ENCODE data around the gene DGKB. TPM values are rescaled to one million over a fixed set of nuclear protein-coding genes. Genes with fewer than 3 reads are reported as not detected.

The DGKB gene
- total RNA-seq, 1 experiment from 2014 or later = not detected

- TF ChIP-seq TCF7L2 (IDR thresholded peaks at IDR 0.05; ENCODE audit: low read depth, low read length) (no peak), POLR2AphosphoS5 (IDR thresholded peaks at IDR 0.05; ENCODE audit: low read depth, low read length) (no peak), SIN3A (IDR thresholded peaks at IDR 0.05; ENCODE audit: borderline replicate concordance, insufficient read depth, low read depth, low read length) (no peak), CTCF (IDR thresholded peaks at IDR 0.05) (no peak)
- intact Hi-C loops (cut with micrococcal nuclease; ENCODE audit: unreplicated experiment) = no loop called here
- Histone ChIP-seq H3K27ac (ENCODE audit: low read length) (no peak overlapping the region), H3K9me3 (ENCODE audit: control insufficient read depth, insufficient read depth, low read depth, low read length) (no peaks in the 10 kb centered on the region; the same call in 1 of the 2 replicates), H3K4me1 (ENCODE audit: control insufficient read depth, insufficient read depth, low read length) (no peaks in the 10 kb centered on the region), H3K4me3 (ENCODE audit: low read depth in 2 of 2, low read length in 2 of 2) (no peak overlapping the region), H3K36me3 (ENCODE audit: control insufficient read depth, insufficient read depth, low read length) (no peaks in the 10 kb centered on the region), H3K27me3 (ENCODE audit: control insufficient read depth, insufficient read depth, low read length) (no peaks in the 10 kb centered on the region)
- ChIA-PET POLR2A (no interaction called here), CTCF (no interaction called here)
- DNase-seq (ENCODE audit: low read depth, low spot score) (no peak), ATAC-seq (no peak)
- no TSS peak for BruUV-seq (replicated peaks)
- in situ Hi-C loops (cut with HindIII; ENCODE audit: low pct_unique_long_range_greater_than_20kb, low sequenced_read_pairs) = no loop called here
Observed at GRCh38 chr7:14754631-14755030, 147.9 kb downstream of the DGKB start.

GRCh38 chr7:14752301-14752700 lies 150.2 kb downstream of the DGKB start:
- DNase-seq (ENCODE audit: low read depth, low spot score) (no peak), ATAC-seq (no peak)
- no peak overlapping the region for H3K27ac ChIP-seq (ENCODE audit: low read length)
- ChIA-PET CTCF (no interaction called here), POLR2A (no interaction called here)
- no peaks in the 10 kb centered on the region; the same call in 1 of the 2 replicates for H3K9me3 ChIP-seq (ENCODE audit: control insufficient read depth, insufficient read depth, low read depth, low read length)
- no peak for TF ChIP-seq REST (IDR thresholded peaks at IDR 0.05; ENCODE audit: insufficient read depth in 1 of 2, low read depth in 2 of 2, low read length in 1 of 2)
- TF ChIP-seq TCF7L2 (IDR thresholded peaks at IDR 0.05; ENCODE audit: low read depth, low read length) = no peak
- no peak for TF ChIP-seq CTCF (IDR thresholded peaks at IDR 0.05)
- no peak for TF ChIP-seq SIN3A (IDR thresholded peaks at IDR 0.05; ENCODE audit: borderline replicate concordance, insufficient read depth, low read depth, low read length)
- no peak for TF ChIP-seq POLR2AphosphoS5 (IDR thresholded peaks at IDR 0.05; ENCODE audit: low read depth, low read length)
- H3K4me1 ChIP-seq (ENCODE audit: control insufficient read depth, insufficient read depth, low read length) = no peaks in the 10 kb centered on the region
- H3K27me3 ChIP-seq (ENCODE audit: control insufficient read depth, insufficient read depth, low read length) = no peaks in the 10 kb centered on the region
- in situ Hi-C loops (cut with HindIII; ENCODE audit: low pct_unique_long_range_greater_than_20kb, low sequenced_read_pairs) = no loop called here
- H3K36me3 ChIP-seq (ENCODE audit: control insufficient read depth, insufficient read depth, low read length) = no peaks in the 10 kb centered on the region
- intact Hi-C loops (cut with micrococcal nuclease; ENCODE audit: unreplicated experiment) = no loop called here
- H3K4me3 ChIP-seq (ENCODE audit: low read depth in 2 of 2, low read length in 2 of 2) = no peak overlapping the region
- no TSS peak for BruUV-seq (replicated peaks)
